NCI-H345 treated with DMSO at 0.1 percent for 48 hours (cell line): ENCODE results near the gene PPP2R3B.
"Not testable (repeated sequence)": the region's sequence is repeated elsewhere in the genome, so short reads cannot be mapped to it uniquely, and the experiment has no call there.

Source experiments
- DNase-seq: peaks from one replicate; lab custom pipeline; 2025; ENCODE audit not compliant: unreplicated experiment; lab: John Stamatoyannopoulos, UW

The PPP2R3B gene

GRCh38 chrX:405149-405548, 18.4 kb upstream of the PPP2R3B start:
- no peak for DNase-seq

DNA sequence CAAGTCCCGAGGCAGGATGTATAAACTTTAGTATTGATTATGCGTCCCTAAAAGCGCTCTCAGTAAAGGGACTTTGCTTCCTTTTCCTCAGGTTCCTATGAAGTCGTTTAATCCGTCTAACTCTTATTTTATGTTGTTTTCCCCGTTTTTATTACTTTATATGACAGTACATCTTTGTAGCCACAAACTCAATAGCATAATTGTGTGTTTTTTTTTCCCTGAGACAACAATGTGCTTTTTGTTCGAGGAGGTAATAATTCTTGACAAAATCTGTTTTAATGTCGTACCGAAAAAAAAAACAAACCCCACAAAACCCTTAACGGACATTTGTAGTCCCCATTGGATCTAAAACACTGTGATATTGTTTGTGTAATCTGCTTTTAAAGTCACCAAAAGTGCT, 17.9 kb upstream of the PPP2R3B start:
- no peak for DNase-seq

DNA sequence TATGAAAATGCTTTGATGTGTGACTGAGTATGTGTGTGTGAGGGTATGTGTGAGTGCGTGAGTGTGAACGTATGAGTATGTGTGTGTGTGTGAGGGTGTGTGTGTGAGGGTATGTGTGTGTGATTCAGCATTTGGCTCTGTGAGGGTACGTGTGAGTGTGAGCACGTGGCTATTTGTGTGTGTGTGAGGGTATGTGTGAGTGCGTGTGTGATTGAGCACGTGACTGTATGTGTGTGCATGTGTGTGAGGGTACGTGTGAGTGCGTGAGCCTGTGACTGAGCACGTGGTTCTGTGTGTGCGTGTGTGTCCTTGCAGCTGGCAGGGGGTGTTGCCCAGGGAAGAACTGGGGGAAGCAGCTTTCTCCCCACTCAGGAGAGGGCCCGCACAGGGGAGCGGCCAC, 16.1 kb upstream of the PPP2R3B start:
- no peak for DNase-seq

- no peak for DNase-seq
Observed at GRCh38 chrX:400258-400657, 13.6 kb upstream of the PPP2R3B start.

- DNase-seq, result no peak
Observed at GRCh38 chrX:397575-397974, 10.9 kb upstream of the PPP2R3B start.

GRCh38 chrX:394830-395229, 8.1 kb upstream of the PPP2R3B start:
- DNase-seq, result no peak

GRCh38 chrX:392575-392846, 5.8 kb upstream of the PPP2R3B start:
- DNase-seq, result no peak

DNA sequence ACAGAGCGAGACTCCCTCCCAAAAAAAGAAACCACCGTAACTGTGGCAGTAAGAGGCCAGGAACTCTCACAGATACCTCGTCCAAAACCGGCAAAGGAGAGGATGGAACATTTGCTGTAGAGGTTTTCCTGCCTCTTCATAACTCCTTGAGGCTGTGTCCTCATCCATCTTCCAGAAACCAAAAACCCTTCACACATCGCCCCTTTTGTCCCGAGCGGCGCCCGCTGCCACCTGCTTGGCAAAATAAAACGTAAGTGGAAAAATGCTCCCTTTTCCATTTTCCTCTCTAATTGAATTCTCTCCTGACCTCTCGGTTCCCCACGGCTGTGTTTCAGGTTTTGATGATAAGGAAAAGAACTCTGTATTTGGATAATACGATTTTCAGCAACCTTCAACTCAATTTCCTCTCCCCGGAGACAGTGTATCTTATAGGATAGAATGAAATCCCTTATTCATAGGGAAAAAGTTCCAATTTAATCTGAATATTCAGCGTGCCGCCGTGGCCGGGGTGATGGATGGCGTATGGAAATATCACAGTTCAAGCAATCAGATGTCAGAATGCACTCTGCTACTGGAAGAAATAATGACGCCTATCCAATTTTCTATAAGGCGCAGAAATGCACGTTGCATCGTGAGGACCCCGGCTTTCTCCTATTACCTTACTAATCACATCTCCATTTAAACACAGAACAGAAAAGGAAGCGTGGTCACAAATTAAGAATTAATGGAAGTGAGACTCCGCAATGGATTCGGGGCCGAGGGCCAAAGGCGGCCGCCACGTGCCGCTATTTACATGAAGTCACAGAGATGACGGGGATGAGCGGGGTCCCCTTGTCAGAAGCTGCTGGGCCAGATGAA, 5.2 kb upstream of the PPP2R3B start:
- no peak for DNase-seq

GRCh38 chrX:390459-390858, 3.8 kb upstream of the PPP2R3B start:
- DNase-seq, result no peak

DNA sequence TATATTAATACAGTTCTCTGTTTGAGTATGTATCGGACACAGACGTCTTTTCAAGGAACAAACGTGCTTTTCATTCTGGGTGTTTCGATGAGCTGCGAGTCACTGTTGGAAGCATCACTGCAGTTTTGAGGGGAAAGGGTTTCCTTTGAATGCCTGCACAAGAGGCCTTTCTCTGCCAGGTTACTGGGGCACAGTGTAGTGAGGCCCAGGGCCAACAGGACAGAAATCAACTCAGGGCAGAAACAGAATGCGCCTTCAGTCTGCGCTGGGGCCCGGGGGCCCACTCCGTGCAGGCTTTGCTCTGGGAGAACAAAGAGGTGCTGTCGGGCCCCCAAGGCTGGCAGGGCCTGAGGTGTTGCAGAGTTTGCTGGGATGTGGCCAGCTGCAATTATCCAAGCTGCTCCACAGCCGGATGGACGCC, 2.3 kb upstream of the PPP2R3B start:
- DNase-seq, result no peak

- no peak for DNase-seq
Observed at GRCh38 chrX:387729-388128, 1.0 kb upstream of the PPP2R3B start.

- DNase-seq, result no peak
Observed at GRCh38 chrX:386239-386767, 404 bp downstream of the PPP2R3B start.

- DNase-seq, result not testable (repeated sequence)
Observed at GRCh38 chrX:385736-386135, 971 bp downstream of the PPP2R3B start.

DNA sequence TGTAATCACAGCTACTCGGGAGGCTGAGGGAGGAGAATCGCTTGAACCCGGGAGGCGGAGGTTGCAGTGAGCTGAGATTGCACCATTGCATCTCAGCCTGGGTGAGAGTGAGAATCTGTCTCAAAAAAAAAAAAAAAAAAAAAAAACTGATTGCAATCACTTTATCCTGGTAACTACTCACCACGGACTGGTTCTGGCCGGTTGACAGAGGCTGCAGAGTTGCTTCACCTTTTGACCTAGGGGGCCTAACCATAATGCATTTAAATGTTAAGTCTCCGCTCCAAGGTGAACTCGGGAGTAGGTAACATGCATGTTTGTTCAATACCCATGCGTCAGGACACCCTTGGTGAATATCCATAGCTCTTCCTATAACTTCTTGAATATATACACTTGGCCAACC, 1.8 kb downstream of the PPP2R3B start:
- DNase-seq, result no peak

DNA sequence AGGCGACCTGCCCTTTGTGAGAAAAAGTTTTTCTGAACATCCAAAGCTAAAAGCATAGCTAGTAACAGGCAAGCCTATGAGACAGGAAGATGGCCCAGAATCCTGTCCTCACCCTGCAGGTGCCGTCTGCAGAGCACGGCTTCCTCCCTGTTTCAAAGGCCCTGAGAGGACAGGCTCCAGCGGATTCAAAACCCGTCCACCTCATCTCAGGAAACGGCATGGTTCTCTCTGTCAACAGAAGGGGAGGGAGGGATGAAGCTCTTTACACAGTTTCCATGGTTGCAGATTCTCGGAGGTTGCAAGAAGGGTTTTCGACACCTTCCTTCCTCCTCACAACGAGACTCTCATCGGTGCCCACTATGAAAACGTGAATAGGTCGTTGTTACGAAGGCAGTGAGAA, 8.3 kb downstream of the PPP2R3B start:
- DNase-seq, result no peak

GRCh38 chrX:376206-376605, 10.5 kb downstream of the PPP2R3B start:
- not testable (repeated sequence) for DNase-seq

DNA sequence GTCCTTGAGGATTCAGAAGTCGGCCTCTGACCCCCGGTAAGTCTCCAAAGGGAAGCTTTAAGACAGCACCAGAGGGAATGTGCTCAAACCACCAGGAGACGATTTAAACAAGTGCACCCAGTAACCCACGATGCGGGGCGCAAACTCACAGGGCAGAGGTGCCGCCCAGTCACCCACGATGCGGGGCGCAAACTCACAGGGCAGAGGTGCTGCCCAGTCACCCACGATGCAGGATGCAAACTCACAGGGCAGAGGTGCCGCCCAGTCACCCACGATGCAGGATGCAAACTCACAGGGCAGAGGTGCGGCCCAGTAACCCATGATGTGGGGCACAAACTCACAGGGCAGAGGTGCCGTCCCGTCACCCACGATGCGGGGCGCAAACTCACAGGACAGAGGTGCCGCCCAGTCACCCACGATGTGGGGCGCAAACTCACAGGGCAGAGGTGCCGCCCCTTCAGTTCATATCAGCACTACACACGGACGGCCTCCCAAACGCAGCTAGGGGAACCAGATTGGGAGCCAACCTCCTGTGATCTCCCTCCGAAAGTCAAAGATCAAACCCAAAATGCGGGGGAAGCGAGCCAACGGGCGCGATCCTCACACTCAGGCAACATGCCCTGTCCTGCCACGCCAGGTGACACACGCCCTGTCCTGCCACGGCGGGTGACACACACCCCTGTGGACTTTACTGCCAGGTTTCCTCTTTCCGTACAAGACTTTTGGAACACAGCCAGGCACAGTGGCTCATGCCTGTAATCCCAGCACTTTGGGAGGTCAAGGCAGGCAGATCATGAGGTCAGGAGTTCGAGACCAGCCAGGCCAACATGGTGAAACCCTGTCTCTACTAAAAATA, 11.3 kb downstream of the PPP2R3B start:
- DNase-seq, result no peak

DNA sequence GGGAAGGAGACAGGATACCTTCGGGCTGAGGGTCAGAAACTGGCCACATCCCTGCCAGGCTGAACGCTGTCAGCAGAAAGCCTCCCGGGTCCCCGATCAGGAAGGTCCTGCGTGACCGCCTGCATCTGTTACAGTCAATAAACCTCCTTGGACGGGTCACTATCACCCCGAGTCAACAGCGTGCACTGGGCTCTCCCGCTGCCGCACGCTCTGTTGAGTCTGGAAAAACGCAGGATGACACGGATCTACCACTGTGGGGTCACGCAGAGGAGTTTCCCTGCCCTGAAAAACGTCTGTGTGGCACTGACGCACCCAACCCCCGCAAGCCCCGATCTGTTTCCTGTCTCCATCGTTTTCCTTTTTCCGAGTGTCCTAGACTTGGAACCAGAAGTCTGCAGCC, 12.1 kb downstream of the PPP2R3B start:
- no peak for DNase-seq

- no peak for DNase-seq
Observed at GRCh38 chrX:373641-374471, 12.9 kb downstream of the PPP2R3B start.

GRCh38 chrX:372856-373640, 13.7 kb downstream of the PPP2R3B start:
- no peak for DNase-seq

- DNase-seq, result no peak
Observed at GRCh38 chrX:371907-372306, 14.8 kb downstream of the PPP2R3B start.
